ENCODE results near the gene CFAP54.
"Not testable (repeated sequence)": the region's sequence is repeated elsewhere in the genome, so short reads cannot be mapped to it uniquely, and the experiment has no call there.

CFAP54 gene

GRCh38 chr12:96670334-96670899, 181.0 kb downstream of the CFAP54 start:
- Histone ChIP-seq H3K9me3 (ENCODE audit: control insufficient read depth, insufficient read depth, low read length) (no peaks in the 10 kb centered on the region), H3K4me3 (ENCODE audit: low read length) (no peak overlapping the region), H3K27me3 (ENCODE audit: control insufficient read depth, low read length) (no peaks in the 10 kb centered on the region), H3K36me3 (ENCODE audit: control insufficient read depth, low read length) (no peaks in the 10 kb centered on the region), H3K4me2 (ENCODE audit: low read length) (no peak overlapping the region), H3K79me2 (ENCODE audit: control insufficient read depth, low read length) (no peaks in the 10 kb centered on the region), H3K27ac (ENCODE audit: low read depth, low read length) (no peak overlapping the region), H3K4me1 (ENCODE audit: control insufficient read depth, low read length) (no peaks in the 10 kb centered on the region), H4K20me1 (ENCODE audit: control insufficient read depth, insufficient read depth, low read depth, low read length) (no peaks in the 10 kb centered on the region), H3F3A (ENCODE audit: control insufficient read depth, insufficient read depth) (no peaks in the 10 kb centered on the region), H3K9me2 (replicated peaks; ENCODE audit: control insufficient read depth, low read length) (no peaks in the 10 kb centered on the region)
- TF ChIP-seq EZH2phosphoT487 (IDR thresholded peaks at IDR 0.05; ENCODE audit: borderline replicate concordance, low read length), result no peak
- TF ChIP-seq CTCF (IDR thresholded peaks at IDR 0.05; ENCODE audit: low read depth, low read length, poor library complexity, severe bottlenecking), result no peak

GRCh38 chr12:96675519-96675918, 186.1 kb downstream of the CFAP54 start:
- H3K9me3 ChIP-seq (ENCODE audit: control insufficient read depth, insufficient read depth, low read length); H3K27ac ChIP-seq (ENCODE audit: low read depth, low read length); H3K36me3 ChIP-seq (ENCODE audit: control insufficient read depth, low read length); H3K4me2 ChIP-seq (ENCODE audit: low read length); H3F3A ChIP-seq (ENCODE audit: control insufficient read depth, insufficient read depth); H3K4me3 ChIP-seq (ENCODE audit: low read length); H3K79me2 ChIP-seq (ENCODE audit: control insufficient read depth, low read length); H3K27me3 ChIP-seq (ENCODE audit: control insufficient read depth, low read length); H3K4me1 ChIP-seq (ENCODE audit: control insufficient read depth, low read length); H3K9me2 ChIP-seq (replicated peaks; ENCODE audit: control insufficient read depth, low read length); H4K20me1 ChIP-seq (ENCODE audit: control insufficient read depth, insufficient read depth, low read depth, low read length): not testable (repeated sequence)

GRCh38 chr12:96677363-96677762, 188.0 kb downstream of the CFAP54 start:
- Histone ChIP-seq H3K4me3 (ENCODE audit: low read length) (no peak overlapping the region), H3K79me2 (ENCODE audit: control insufficient read depth, low read length) (no peaks in the 10 kb centered on the region), H3K27me3 (ENCODE audit: control insufficient read depth, low read length) (no peaks in the 10 kb centered on the region), H4K20me1 (ENCODE audit: control insufficient read depth, insufficient read depth, low read depth, low read length) (no peaks in the 10 kb centered on the region), H3K4me2 (ENCODE audit: low read length) (no peak overlapping the region), H3K9me3 (ENCODE audit: control insufficient read depth, insufficient read depth, low read length) (no peaks in the 10 kb centered on the region), H3K4me1 (ENCODE audit: control insufficient read depth, low read length) (no peaks in the 10 kb centered on the region), H3K27ac (ENCODE audit: low read depth, low read length) (no peak overlapping the region), H3K9me2 (replicated peaks; ENCODE audit: control insufficient read depth, low read length) (no peaks in the 10 kb centered on the region), H3F3A (ENCODE audit: control insufficient read depth, insufficient read depth) (no peaks in the 10 kb centered on the region), H3K36me3 (ENCODE audit: control insufficient read depth, low read length) (no peaks in the 10 kb centered on the region)
- no peak for TF ChIP-seq EZH2phosphoT487 (IDR thresholded peaks at IDR 0.05; ENCODE audit: borderline replicate concordance, low read length)
- TF ChIP-seq CTCF (IDR thresholded peaks at IDR 0.05; ENCODE audit: low read depth, low read length, poor library complexity, severe bottlenecking), result no peak

GRCh38 chr12:96687719-96688118, 198.3 kb downstream of the CFAP54 start:
- 0 out of 2 replicates have a peak, but pooled peaks cover 3% of the 10 kb centered on the region for H3K27me3 ChIP-seq (ENCODE audit: control insufficient read depth, low read length)
- H3K4me1 ChIP-seq (ENCODE audit: control insufficient read depth, low read length), result no peaks in the 10 kb centered on the region
- no peak overlapping the region for H3K27ac ChIP-seq (ENCODE audit: low read depth, low read length)
- H3K4me3 ChIP-seq (ENCODE audit: low read length), result no peak overlapping the region
- H3K36me3 ChIP-seq (ENCODE audit: control insufficient read depth, low read length), result no peaks in the 10 kb centered on the region
- no peaks in the 10 kb centered on the region for H3K79me2 ChIP-seq (ENCODE audit: control insufficient read depth, low read length)
- H3K4me2 ChIP-seq (ENCODE audit: low read length), result no peak overlapping the region
- no peaks in the 10 kb centered on the region for H4K20me1 ChIP-seq (ENCODE audit: control insufficient read depth, insufficient read depth, low read depth, low read length)
- no peaks in the 10 kb centered on the region for H3K9me3 ChIP-seq (ENCODE audit: control insufficient read depth, insufficient read depth, low read length)
- TF ChIP-seq EZH2phosphoT487 (IDR thresholded peaks at IDR 0.05; ENCODE audit: borderline replicate concordance, low read length), result no peak
- no peak for TF ChIP-seq CTCF (IDR thresholded peaks at IDR 0.05; ENCODE audit: low read depth, low read length, poor library complexity, severe bottlenecking)
- H3K9me2 ChIP-seq (replicated peaks; ENCODE audit: control insufficient read depth, low read length), result no peaks in the 10 kb centered on the region
- no peaks in the 10 kb centered on the region for H3F3A ChIP-seq (ENCODE audit: control insufficient read depth, insufficient read depth)
